Right lobe of liver (tissue), 4 donors: ENCODE data around the gene HDGFL2.

Source experiments
- POLR2A ChIP-seq: fragments of 450-650 bp; IDR thresholded peaks from one replicate; pipeline ENCODE4 v1.6.1; 2017; ENCODE audit warnings: antibody characterized with exemption, mild to moderate bottlenecking
- TF ChIP-seq, protein P1 (sequence below), 4 donors: fragments of 200-600 bp in 3 of 4; fragments of 450-650 bp in 1 of 4; IDR thresholded peaks; one replicate each; pipeline versions ENCODE4 v1.5.1 to v1.8.0; 2016 to 2022; ENCODE audit warnings: antibody characterized with exemption in 4 of 4, mild to moderate bottlenecking in 2 of 4
- donor health status: DM: no; HTN: no; CAD: no.
- donor health status: DM: no; HTN: no; CAD: no.
- donor health status: DM: no; HTN: yes; CAD: no.

DNA sequence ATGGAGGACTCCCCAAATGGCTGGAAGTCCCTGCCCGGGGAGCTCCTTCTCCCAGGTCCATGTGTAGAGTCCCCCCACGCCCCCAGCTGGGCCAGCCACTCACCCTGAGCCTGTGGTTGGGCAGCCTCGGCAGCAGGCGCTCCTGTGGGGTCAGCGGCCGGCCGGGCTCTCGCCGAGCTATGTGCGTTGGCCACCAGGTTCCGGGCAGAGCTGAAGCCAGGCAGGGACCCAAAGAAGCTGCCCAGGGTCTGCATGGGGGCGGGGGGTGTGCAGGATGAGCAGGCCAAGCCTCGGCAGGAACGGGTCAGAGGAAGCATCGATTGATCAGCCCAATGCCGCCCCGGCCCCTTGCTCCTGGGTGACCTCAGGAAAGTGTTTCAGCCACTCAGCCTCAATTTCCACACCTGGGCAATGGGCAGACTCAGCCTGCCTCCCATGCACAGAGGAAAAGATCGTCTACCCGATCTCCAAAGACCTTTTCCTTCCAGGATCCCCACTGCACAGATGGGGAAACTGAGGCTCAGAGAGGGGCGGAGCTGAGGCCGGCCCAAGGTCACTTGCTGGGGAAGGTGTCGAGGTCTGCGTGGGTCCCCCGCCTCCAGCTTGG, 45.5 kb downstream of the HDGFL2 start:
- TF ChIP-seq, protein P1, sequence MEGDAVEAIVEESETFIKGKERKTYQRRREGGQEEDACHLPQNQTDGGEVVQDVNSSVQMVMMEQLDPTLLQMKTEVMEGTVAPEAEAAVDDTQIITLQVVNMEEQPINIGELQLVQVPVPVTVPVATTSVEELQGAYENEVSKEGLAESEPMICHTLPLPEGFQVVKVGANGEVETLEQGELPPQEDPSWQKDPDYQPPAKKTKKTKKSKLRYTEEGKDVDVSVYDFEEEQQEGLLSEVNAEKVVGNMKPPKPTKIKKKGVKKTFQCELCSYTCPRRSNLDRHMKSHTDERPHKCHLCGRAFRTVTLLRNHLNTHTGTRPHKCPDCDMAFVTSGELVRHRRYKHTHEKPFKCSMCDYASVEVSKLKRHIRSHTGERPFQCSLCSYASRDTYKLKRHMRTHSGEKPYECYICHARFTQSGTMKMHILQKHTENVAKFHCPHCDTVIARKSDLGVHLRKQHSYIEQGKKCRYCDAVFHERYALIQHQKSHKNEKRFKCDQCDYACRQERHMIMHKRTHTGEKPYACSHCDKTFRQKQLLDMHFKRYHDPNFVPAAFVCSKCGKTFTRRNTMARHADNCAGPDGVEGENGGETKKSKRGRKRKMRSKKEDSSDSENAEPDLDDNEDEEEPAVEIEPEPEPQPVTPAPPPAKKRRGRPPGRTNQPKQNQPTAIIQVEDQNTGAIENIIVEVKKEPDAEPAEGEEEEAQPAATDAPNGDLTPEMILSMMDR (IDR thresholded peaks at IDR 0.05): no peak
- TF ChIP-seq POLR2A: no peak
